HepG2 (cell line): Measurements from ENCODE around the gene FHL3. TPM values are rescaled to one million over a fixed set of nuclear protein-coding genes. Genes with fewer than 3 reads are reported as not detected.

ENCODE experiments used
- FOXM1 ChIP-seq: sonication (generic); formaldehyde crosslinking; IDR thresholded peaks from 2 replicates; pipeline ENCODE4 v1.5.0; 2020; ENCODE audit warnings: missing genetic modification reagents
- KDM3A ChIP-seq: IDR thresholded peaks from 2 replicates; pipeline ENCODE4 v1.6.1; 2018; ENCODE audit warnings: low read depth, missing compliant biosample characterization
- SRSF1 ChIP-seq: fragments of 200-400 bp; formaldehyde crosslinking; optimal IDR thresholded peaks from 2 replicates; pipeline ENCODE3; 2017; ENCODE audit warnings: mild to moderate bottlenecking, low read depth, low read length, moderate library complexity
- ZFY ChIP-seq: sonication (generic); formaldehyde crosslinking; IDR thresholded peaks from 2 replicates; pipeline ENCODE4 v1.4.0; 2020; ENCODE audit warnings: missing genetic modification reagents
- ZNF251 ChIP-seq: sonication (generic); formaldehyde crosslinking; IDR thresholded peaks from 2 replicates; pipeline ENCODE4 v1.9.0; 2021; ENCODE audit warnings: mild to moderate bottlenecking, missing genetic modification reagents
- ZNF451 ChIP-seq: sonication (generic); formaldehyde crosslinking; IDR thresholded peaks from 2 replicates; pipeline ENCODE4 v1.5.0; 2020; ENCODE audit warnings: mild to moderate bottlenecking, missing genetic modification reagents
- ZNF572 ChIP-seq: sonication (generic); formaldehyde crosslinking; IDR thresholded peaks from 2 replicates; pipeline ENCODE4 v1.5.1; 2020; ENCODE audit warnings: mild to moderate bottlenecking, missing genetic modification reagents
- ZNF607 ChIP-seq: sonication (generic); formaldehyde crosslinking; IDR thresholded peaks from 2 replicates; pipeline ENCODE4 v1.5.1; 2020; ENCODE audit warnings: missing genetic modification reagents, mild to moderate bottlenecking, borderline replicate concordance
- polyA plus RNA-seq, 8 experiments: library from polyadenylated mRNA; depleted of rRNA in 3 of 8; stranded (reverse) in 7 of 8; unstranded in 1 of 8; fragments of >200 nt; fragmentation: Illumina TruSeq in 4 of 8; extraction: Trizol in 4 of 8; gene quantifications; 2 replicates each; pipeline versions ENCODE4 v1.2.1 to v1.2.3, GENCODE V29; 2011 to 2016; ENCODE audit warnings: low read depth in 4 of 8, missing spikeins in 1 of 8, mixed read lengths in 1 of 8; ENCODE audit not compliant: insufficient read depth in 1 of 8
- total RNA-seq, 5 experiments: library from RNA; depleted of rRNA; stranded (reverse); fragments of >200 nt; fragmentation: Illumina TruSeq; extraction: Trizol; gene quantifications; 2 replicates each; pipeline ENCODE4 v1.2.3, GENCODE V29; 2016; ENCODE audit warnings: low read depth in 1 of 5
- TF ChIP-seq, protein P1 (sequence below): sonication (generic); formaldehyde crosslinking; IDR thresholded peaks from 2 replicates; pipeline ENCODE4 v1.4.0; 2020; ENCODE audit warnings: missing genetic modification reagents, borderline replicate concordance
- TF ChIP-seq, protein P2 (sequence below): sonication (generic); formaldehyde crosslinking; IDR thresholded peaks from 2 replicates; pipeline ENCODE4 v1.5.0; 2020; ENCODE audit warnings: missing genetic modification reagents
- TF ChIP-seq, protein P3 (sequence below): sonication (generic); formaldehyde crosslinking; conservative IDR thresholded peaks from 2 replicates; pipeline ENCODE4 v1.8.0; 2022; ENCODE audit warnings: missing genetic modification reagents
- TF ChIP-seq, protein P4 (sequence below): sonication (generic); formaldehyde crosslinking; IDR thresholded peaks from 2 replicates; pipeline ENCODE4 v1.8.1; 2023; ENCODE audit warnings: missing genetic modification reagents, inconsistent platforms, borderline replicate concordance
- TF ChIP-seq, protein P5 (sequence below): sonication (generic); formaldehyde crosslinking; IDR thresholded peaks from 2 replicates; pipeline ENCODE4 v1.4.0; 2020; ENCODE audit warnings: missing genetic modification reagents

FHL3 gene
- total and polyA plus RNA-seq, 2 of the 13 experiments (the other 11 are each of a cell fraction or from before 2014, with no cell fraction given) = 2.8 to 6.6 TPM

DNA sequence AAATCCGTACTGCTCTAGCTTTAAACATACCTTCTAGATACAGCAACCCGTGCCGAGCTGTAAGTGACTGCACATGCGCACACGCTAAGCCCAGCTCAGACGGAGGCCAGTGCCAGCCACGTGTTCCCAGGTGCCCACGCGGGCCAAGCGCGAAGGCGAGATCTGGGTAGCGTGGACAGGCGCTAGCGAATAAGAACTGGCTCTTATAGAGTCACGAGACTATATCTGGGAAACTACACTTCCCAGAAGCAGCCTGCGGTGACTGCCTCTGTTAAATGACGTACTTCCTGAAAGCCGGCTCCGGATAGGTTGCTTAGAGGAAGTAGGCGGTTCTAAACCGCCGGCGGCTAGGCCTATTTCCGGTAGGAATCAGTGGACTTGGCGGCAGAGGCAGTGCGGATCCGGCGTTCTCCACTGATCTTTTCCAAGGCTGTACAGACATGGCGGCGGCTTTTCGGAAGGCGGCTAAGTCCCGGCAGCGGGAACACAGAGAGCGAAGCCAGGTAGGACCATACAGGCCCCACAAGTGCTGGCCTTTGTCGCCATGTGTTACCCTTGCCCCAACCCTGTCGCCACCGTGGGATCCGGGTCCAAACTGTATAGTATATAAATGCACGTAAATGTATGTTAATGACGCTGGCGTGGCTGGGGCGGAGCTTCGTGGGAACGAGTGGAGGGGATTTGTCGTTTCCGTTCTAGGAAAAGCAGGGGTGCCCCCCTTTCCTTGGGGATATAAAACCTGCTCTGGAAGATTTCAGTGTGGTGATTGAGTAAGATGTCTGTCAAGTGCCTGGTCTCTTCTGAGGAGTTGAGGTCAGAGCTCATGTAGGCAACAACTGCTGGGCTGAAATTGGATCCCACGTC lies 7.3 kb upstream of the FHL3 start, which contains the start of gene UTP11 (continued):
- TF ChIP-seq ZNF251 (CRISPR knock-in tag) (no peak), ZNF572 (CRISPR knock-in tag) (no peak), FOXM1 (CRISPR knock-in tag) (no peak; the same call in 1 of the 2 replicates), SRSF1 (no peak), ZFY (CRISPR knock-in tag) (peak; percentile 87), ZNF607 (peak; percentile 98), ZNF451 (CRISPR knock-in tag) (peak; percentile 98), KDM3A (no peak; the same call in 1 of the 2 replicates)
- TF ChIP-seq, protein P1, sequence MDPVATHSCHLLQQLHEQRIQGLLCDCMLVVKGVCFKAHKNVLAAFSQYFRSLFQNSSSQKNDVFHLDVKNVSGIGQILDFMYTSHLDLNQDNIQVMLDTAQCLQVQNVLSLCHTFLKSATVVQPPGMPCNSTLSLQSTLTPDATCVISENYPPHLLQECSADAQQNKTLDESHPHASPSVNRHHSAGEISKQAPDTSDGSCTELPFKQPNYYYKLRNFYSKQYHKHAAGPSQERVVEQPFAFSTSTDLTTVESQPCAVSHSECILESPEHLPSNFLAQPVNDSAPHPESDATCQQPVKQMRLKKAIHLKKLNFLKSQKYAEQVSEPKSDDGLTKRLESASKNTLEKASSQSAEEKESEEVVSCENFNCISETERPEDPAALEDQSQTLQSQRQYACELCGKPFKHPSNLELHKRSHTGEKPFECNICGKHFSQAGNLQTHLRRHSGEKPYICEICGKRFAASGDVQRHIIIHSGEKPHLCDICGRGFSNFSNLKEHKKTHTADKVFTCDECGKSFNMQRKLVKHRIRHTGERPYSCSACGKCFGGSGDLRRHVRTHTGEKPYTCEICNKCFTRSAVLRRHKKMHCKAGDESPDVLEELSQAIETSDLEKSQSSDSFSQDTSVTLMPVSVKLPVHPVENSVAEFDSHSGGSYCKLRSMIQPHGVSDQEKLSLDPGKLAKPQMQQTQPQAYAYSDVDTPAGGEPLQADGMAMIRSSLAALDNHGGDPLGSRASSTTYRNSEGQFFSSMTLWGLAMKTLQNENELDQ = peak; percentile 94; the same call in 1 of the 2 replicates
- TF ChIP-seq, protein P2, sequence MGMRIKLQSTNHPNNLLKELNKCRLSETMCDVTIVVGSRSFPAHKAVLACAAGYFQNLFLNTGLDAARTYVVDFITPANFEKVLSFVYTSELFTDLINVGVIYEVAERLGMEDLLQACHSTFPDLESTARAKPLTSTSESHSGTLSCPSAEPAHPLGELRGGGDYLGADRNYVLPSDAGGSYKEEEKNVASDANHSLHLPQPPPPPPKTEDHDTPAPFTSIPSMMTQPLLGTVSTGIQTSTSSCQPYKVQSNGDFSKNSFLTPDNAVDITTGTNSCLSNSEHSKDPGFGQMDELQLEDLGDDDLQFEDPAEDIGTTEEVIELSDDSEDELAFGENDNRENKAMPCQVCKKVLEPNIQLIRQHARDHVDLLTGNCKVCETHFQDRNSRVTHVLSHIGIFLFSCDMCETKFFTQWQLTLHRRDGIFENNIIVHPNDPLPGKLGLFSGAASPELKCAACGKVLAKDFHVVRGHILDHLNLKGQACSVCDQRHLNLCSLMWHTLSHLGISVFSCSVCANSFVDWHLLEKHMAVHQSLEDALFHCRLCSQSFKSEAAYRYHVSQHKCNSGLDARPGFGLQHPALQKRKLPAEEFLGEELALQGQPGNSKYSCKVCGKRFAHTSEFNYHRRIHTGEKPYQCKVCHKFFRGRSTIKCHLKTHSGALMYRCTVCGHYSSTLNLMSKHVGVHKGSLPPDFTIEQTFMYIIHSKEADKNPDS = no peak; the same call in 1 of the 2 replicates
- TF ChIP-seq, protein P3, sequence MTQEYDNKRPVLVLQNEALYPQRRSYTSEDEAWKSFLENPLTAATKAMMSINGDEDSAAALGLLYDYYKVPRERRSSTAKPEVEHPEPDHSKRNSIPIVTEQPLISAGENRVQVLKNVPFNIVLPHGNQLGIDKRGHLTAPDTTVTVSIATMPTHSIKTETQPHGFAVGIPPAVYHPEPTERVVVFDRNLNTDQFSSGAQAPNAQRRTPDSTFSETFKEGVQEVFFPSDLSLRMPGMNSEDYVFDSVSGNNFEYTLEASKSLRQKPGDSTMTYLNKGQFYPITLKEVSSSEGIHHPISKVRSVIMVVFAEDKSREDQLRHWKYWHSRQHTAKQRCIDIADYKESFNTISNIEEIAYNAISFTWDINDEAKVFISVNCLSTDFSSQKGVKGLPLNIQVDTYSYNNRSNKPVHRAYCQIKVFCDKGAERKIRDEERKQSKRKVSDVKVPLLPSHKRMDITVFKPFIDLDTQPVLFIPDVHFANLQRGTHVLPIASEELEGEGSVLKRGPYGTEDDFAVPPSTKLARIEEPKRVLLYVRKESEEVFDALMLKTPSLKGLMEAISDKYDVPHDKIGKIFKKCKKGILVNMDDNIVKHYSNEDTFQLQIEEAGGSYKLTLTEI (CRISPR knock-in tag) = no peak
- TF ChIP-seq, protein P4, sequence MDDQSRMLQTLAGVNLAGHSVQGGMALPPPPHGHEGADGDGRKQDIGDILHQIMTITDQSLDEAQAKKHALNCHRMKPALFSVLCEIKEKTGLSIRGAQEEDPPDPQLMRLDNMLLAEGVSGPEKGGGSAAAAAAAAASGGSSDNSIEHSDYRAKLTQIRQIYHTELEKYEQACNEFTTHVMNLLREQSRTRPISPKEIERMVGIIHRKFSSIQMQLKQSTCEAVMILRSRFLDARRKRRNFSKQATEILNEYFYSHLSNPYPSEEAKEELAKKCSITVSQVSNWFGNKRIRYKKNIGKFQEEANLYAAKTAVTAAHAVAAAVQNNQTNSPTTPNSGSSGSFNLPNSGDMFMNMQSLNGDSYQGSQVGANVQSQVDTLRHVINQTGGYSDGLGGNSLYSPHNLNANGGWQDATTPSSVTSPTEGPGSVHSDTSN (CRISPR knock-in tag) = 0 out of 2 replicates have a peak, but pooled peaks have one; percentile 22
- TF ChIP-seq, protein P5, sequence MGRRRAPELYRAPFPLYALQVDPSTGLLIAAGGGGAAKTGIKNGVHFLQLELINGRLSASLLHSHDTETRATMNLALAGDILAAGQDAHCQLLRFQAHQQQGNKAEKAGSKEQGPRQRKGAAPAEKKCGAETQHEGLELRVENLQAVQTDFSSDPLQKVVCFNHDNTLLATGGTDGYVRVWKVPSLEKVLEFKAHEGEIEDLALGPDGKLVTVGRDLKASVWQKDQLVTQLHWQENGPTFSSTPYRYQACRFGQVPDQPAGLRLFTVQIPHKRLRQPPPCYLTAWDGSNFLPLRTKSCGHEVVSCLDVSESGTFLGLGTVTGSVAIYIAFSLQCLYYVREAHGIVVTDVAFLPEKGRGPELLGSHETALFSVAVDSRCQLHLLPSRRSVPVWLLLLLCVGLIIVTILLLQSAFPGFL (CRISPR knock-in tag) = no peak
